GM18870 (cell line): Measurements from ENCODE around the gene LACRT.

Experiments used
- ATAC-seq: cut with Tn5 transposase; IDR thresholded peaks from one replicate; pipeline ENCODE4 v1.9.1; 2021; ENCODE audit warnings: moderate library complexity; ENCODE audit not compliant: unreplicated experiment

LACRT gene

DNA sequence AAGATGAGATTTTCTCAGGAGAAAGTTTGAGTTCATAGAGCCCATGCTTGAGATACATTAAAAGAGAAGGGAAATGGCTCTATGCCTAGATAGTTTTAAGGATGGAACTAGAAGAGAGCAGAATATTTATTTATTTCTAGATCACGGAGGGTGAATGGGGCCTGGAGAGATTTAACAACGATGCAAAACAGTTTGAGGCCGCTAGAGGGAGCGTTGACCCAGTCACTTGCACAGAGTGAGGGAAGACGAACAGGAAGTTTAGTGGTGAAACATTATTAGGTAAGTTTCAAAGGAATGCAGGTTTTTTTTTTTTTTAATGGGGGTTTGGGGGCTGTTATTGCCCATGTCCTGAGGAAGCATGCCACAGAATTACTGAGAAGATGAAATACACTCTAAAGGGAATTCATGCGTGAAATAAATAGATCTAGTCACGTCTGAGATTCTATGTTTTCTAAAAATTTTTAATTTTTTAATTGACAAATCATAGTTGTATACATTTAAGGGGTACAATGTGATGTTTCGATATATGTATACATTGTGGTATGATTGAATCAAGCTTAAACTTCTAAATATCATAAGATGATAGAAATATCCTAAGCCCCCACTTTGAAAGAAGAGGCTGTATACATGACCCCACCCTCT is 31.4 kb downstream of the LACRT start:
- ATAC-seq: peak; percentile 92

DNA sequence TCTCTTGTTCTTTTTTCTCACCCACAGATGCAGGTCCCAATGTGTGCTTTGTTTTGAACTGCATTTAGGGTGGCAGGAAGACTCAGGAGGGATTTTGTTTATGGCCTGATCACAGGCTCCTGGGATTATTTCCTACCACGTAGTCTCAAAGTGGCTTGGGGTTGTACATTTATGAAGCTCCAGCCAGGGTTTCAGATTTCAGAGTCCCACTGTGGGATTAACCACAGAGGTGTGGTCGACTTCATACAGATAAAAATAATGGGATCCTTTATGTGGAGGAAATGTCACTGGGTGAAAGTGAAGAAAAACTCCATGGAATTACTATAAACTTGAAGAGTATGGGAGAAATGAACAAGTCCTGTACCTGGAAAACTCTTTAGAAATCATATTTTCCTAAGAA is 32.0 kb downstream of the LACRT start:
- ATAC-seq: no peak

DNA sequence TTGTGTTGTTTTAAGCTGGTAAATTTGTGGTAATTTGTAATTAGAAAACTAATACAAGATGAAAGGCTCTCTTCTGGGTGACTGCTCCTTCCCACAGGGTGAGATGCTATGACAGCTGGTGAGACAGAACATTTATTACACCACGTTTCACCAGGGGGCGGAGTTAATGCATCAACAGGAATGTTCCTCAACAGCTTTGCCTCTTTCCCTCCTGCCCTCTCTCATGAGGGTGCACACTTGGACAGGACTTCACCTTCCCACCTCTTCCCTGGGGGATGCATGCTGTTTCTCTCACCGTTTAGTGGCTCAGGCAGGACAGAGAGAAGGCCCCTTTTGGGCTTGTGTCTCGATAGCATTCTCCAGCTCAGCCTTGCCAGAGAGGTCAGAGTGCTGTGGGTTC is 32.9 kb downstream of the LACRT start:
- no peak for ATAC-seq

DNA sequence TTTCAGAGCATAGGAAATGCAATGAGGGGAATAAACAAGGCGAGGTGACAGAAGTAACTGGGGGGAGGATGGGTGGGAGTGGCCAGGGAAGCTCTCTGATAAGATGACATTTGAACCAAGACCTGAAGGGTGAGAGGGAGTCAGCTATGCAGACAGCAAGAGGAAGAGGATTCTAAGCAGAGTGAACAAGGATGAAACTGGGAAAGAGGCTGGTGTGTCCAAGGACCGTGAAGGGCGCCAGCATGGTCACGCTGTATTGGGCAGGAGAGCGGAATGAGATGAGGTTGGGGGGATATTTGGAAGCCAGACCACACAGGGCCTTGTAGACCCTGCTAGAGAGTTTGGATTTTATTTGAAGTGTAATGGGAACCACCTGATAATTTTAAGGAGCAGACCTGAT is 35.7 kb downstream of the LACRT start:
- ATAC-seq: no peak

DNA sequence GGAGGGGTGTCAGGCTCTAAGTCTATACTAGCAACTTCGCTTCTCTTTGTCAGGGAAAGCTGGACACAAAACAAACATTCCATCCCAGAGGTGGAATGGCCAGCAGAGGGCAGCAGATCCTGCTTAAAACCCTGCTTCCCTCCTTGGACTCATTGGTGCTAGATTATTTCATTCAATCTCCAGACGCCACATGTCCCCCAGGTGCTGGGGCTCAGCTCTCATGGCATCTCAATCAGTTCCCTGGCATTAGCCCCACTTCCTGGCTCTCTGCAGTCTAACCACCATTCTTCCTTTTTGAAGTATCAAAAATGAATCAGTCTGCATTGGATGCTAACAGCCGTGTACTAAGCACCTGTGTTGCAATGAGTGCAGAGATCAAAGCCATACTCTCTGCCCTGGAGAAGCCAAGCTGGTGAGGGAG is 38.2 kb downstream of the LACRT start:
- ATAC-seq: no peak

DNA sequence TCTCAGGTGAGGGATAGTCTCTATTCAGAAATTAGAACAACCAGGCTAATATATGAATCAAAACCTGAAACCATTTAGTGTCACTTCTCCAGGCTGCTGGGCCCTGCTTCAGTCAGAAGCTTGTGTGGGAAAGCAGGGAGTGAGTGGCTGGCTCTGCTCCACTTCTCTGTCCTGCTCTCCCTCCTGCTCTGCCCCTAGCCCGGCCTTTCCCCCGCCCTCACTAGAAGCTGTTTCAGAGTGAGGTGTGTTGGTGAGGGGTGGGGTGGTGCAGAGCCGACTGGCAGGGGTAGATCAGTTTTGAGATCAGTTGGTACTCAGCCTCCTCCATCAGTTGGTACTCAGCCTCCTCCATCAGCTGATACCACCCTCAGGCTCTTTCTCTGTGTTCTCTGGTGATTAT is 39.2 kb downstream of the LACRT start:
- ATAC-seq: no peak

DNA sequence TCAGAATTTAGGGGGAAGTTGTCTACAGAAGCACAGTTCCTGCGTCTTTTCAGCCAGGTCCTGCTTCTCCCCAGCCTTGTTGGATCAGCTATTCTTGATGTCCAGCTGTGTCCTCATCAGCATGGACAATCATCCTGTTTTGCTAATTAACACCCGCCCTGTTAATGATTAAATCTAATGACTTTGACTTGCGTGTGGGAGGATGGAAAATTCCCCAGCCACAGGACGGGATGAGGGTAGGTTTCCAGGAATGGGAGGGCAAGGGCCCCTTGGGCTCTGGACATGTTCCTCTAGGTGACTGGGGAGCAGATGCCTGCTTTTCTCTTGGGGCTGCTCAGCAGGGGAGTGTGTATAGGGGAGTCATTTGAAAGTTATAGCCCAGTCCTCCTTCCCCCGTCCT is 41.0 kb downstream of the LACRT start:
- ATAC-seq: no peak

DNA sequence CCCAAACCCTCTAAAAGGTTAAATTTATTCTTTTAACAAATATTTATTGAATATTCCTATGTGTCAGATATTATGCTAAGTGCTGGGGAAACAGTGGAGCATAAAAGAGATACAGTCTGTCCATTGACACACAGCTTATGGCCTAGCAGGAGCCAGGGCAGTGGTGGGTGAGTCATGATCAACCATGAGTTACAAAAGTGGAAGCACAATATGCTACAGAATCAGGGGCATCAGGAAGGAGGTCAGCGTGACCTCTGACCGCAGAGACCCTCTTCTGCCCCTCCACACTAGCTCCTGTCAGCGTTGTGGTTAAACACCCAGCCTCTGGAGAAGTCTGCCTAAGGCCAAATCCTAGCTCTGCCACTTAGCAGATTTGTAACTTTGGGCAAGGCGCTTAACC is 41.6 kb downstream of the LACRT start:
- ATAC-seq: no peak

DNA sequence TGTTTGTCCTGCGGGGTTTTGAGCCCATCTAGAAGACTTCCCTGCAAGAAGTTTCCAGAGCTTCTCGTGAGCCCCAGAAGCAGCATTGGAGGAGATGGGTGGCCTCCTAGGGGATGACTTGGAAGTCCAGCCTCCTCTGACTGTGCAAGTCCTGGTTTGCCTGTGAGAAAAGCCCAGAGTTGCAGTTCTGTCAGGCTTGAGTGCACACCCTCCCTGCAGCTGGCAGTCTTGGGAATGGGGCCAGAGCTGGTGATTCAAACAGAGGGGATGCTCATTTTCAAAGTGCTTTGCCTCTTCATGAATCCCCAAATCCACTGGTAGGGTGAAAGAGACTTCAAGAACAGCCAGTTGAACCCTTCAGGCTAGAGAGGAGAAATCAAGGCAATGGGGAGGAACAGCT is 42.4 kb downstream of the LACRT start:
- no peak for ATAC-seq

DNA sequence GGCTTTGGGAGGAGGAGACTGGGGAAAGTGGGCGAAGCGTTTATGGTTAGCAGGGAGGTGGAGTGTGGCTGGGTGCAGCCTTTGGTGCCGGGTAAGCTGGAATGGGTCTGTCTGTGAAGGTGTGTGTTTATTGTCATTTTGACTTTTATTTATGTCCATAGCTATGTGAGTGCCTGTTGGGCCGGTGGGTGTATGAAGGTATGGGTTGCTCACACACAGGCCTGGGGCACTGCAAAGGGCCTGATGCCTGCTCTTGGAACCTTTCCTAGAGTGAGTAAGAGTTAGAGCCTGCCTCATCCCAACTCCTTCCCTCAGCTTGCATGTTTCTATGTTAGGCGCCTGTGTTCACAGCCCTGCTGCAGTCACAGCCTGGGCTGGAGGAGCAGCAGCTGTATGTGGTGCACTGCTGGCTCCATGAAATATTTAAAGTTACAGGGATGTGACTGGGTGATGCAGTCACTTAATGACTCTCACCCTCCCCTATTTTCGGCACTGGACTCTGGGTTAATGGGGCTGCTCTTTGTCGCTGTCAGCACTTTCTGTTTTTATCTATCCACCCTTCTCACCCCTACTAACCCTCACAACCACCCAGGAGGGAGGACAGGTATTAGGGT is 43.6 kb downstream of the LACRT start:
- no peak for ATAC-seq

DNA sequence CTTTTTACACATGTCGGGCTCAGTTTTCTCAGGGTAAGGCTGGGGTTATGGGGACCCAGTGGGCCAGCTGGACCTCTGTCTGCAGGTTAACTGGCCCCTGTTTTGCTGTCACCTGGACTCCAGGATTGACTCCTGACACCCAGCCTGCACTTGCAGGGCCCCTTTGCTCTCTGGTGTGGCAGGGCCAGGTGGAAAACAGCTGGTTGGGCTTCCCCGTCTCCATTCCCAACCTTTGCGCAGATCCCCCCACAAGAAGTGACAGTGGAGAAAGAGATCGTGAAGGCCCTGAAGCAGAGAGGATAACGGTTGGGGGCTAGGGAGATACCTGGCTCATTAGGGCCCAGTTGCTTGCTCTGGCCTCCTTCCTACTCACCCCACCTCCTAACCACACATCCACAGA is 44.7 kb downstream of the LACRT start:
- ATAC-seq: no peak

DNA sequence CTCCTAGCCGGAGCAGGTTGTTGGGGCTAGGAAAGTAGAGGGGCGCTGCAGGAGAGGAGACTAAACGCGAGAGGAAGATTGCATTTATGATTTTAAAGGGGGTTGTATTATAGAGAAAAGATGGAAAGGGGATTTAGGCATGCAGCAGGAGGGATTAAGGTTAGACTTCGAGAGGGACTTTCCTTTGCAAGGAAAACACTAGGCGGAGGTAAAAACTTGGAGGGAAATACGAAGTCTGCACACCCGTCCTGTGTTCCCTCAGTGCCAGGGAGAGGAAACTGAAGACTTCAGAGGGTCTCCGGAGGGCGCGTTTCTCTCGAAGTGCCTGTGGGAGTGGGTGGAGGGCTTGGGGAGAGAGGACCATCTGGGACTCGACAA is 45.8 kb downstream of the LACRT start:
- ATAC-seq: no peak

DNA sequence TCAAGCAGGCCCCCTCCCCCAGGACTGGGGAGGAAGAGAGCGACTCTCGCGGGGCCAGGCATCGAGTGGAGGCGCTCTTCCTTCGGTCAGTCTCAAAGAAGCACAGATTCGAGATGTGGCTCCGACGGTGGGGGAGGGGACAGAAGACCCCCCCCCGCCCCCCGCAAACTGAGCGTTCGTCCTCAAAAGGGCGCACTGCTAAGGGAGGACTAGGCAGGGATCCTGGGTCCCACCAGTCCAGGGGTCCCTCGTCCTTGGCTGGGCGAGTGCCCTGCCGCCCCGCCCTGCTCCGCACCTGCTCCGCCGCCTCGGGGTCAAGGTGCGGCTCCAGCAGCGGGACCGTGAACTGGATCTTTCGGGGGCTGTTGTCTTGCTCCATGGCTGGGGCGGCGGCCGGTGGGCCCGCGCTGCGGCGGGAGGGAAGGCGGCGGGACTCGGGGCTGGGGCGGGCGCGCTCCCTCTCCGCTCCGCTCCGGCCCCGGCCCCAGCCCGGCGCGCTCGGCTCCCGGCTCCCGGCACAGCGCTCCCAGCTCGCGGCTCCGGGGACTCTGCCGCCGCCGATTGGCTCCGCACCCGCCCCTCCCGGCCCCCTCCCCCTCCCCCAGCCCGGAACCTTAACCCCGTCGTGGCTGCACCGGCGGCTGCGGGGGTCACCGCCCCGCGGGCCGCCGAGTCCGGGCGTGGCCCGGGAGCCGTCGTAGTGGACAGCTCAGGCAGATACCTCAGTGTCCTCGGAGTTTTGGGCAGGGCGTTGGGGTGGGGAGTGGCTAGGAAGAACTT is 46.4 kb downstream of the LACRT start, which contains the start of gene PPP1R1A:
PPP1R1A (minus strand) TSS at position 550 of the 780 bp plus-strand sequence; CDS start at position 379, 171 bp downstream.
- ATAC-seq: no peak

DNA sequence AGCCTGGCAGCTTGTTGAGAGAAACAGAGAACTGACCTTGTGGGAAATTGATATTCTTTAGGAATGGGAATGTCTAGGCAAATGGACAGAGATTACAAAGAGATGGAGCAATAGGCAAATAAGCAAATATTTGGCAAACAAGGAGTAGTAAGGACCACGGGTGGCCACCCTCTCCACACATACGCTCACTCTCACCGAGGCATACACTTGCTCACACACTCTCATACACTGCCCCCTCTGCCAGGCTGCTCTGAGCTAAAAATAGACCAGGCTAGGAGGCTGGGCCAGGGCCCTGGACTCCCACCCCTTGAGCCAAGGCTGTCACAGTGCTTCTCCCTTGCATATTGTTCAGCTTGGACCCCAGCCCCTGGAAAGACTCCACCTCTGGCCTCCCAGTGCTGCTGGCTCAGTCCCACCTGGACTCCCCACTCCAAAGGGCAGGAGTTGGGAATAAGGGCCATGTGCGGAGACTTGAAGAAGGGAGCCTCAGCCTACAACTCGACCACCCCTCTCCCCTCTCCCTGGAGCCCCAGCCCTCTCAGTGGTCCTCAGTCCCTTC is 47.3 kb downstream of the LACRT start:
- ATAC-seq: no peak

DNA sequence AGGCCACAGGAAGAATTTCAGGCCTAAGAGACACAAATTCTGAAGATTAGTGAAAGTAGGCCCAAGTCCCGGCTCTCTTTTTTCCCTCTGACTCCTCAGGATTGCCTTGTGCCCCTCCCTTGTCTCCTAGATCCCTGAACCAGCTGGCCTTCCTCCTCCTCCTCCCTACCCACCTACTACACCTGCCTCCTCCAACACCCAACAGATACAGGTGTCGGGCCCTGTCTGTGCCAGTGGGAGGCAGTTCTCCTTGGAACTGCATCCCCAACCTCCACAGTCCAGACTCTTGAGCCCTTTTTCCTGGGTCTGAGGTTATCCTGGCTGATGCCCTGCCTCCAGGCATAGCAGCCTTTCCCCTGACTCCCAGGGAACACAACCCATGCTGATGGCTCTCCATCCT is 48.1 kb downstream of the LACRT start:
- ATAC-seq: no peak

DNA sequence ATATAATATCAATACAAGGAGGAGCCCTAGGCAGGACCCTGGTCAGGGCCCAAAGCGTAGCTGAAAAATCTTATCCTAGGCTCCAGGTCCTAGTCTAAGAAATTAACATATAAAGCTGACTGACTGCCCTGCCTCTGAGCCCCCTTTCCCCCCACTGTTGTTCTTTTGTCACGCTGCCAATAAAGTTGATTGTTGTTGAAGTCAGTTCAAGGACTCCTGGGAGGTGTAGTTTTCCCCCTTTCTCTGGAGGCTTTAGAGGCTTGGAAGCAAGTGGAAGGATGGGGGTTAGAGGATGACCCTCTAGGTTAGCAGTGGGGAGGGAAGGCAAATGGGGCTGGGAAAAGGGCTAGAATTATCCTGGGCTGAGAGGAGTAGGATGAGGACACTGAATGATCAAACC is 49.5 kb downstream of the LACRT start:
- ATAC-seq: no peak

DNA sequence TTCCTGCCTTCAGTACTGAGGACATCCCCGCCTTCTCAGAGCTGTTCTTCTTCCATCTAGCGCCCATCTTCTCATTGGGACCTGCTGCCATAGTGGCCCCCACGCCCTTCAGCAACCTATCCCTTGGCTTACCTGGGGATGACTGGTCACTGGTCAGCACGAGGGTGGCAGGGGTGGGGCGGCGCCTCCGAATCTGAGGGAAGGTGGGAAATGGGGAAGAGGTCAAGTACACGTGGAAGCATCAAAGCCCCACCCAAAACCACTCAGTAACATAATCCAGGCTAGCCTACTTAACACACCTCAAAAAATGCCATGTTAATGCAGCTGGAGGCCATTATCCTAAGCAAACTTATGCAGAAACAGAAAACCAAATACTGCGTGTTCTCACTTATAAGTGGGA is 50.6 kb downstream of the LACRT start:
- no peak for ATAC-seq

DNA sequence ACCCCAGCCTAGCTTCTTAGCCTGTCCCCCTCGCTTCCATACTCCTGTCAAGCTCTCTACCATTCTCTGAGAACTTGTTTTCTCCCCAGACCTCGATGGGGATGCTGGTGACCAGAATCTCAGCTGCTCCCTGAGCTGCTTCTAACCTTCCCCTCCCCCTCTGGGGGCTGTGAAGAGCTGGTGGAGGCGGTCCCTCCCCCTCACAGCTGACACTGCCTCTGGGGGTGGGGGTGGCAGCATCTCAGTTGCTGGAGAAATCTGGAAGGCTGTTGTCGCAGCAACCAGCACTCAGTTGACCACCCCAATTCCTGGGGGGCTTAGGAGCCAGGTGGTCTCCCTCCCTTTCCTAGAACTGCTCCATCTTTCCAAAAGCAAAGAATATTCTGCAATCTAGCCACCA is 51.0 kb downstream of the LACRT start:
- ATAC-seq: no peak

DNA sequence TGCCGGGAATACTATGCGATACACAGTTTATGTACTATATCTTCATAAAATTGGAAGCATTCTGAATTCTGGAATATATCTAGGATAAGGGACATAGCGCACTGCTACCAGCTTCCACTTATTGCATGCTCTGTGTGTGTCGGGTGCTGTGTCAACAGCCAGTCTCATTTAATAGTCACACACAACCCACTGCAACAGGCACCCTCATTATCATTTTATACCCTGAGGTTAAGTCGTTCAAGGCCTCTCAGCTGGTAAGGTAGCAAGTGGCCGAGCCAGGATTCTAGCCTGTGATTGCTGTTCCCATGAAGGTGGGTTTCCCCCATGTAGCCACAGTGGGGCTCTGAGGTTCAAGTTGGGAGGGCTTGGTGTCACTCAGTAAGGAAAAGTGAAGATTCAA is 53.3 kb downstream of the LACRT start:
- ATAC-seq: no peak
